Glomerular visceral epithelial cell (primary cell): Measurements from ENCODE around the gene STIMATE.
A peak's percentile ranks its signal among the peaks of the same experiment; 100 is the strongest.

Experiments
- DNase-seq: peaks from one replicate; pipeline ENCODE4 v3.0.0-alpha.2; 2016; ENCODE audit errors: extremely low spot score

Gene STIMATE

DNA sequence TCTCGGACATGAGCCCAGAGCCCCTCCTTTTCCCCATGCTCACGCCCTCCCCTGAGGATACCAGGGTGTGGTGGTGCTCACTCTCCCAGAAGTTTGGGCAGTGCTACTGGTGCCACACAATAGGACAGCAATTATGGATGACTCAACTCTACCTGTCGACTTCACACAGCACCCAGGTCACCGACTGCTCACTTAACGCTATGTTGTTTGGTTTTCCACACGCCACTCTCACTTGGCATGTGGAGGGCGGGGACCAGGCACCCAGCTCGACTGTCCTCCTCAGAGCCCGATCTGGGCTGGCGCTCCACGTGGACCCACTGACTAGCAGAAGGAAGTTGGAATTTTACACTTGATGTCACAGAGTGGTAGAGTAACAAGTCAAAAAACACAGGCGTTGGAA is 30.9 kb downstream of the STIMATE start:
- DNase-seq: no peak

GRCh38 chr3:52865994-52866393 is 31.4 kb downstream of the STIMATE start:
- no peak for DNase-seq

DNA sequence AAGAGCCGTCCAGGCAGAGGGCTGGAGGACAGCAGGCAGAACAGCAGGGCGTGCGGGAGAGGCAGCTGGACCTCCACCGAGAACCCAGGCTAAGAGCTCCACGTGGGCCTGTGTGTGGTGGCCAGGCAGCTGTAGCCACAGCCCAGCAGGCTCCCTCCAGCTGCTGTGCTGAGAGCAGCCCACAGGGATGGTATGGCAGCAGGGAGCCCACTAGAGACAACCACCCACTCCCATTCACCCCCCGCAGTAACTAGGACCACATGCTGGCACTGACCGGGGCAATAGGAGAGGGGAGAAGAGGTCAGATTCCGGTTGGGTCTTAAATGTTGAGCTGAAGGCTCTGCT is 37.0 kb downstream of the STIMATE start:
- no peak for DNase-seq

- no peak for DNase-seq
Observed at GRCh38 chr3:52859686-52860423, 37.5 kb downstream of the STIMATE start.

DNA sequence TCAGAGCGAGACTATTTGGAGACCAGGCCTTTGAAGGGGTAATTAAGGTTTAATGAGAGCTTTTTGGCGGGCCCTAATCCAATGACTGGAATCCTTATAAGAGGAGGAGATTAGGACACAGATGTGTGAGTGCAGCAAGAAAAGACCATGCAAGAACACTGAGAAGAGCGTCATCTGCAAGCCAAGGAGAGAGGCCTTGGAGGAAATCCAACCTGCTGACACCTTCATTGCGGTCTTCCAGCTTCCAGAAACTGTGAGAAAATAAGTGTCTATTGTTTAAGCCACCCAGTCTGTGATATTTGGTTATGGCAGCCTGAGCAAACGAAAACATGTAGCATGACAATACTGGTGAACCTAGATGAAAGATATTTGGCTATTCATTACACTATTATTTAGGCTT is 39.5 kb downstream of the STIMATE start:
- no peak for DNase-seq

- no peak for DNase-seq
Observed at GRCh38 chr3:52857133-52857532, 40.2 kb downstream of the STIMATE start.

DNA sequence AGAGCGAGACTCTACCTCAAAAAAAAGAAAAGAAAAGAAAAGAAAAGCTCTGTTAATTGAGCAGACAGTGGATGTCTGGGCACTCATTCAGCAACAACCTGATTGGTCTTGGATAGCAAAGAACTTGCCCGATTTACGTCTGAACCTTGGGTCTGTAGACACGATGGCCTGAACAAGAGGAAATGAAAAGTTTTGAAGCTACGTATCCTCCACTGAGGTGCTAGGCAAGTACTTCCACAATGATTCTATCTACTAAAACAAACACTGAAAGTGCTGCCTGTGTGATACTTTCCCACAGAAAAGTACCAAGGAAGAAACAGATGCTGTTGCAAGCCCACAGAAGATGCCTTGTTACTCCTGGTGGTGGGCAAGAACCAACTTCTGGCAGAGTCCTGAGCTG is 40.7 kb downstream of the STIMATE start:
- no peak for DNase-seq

DNA sequence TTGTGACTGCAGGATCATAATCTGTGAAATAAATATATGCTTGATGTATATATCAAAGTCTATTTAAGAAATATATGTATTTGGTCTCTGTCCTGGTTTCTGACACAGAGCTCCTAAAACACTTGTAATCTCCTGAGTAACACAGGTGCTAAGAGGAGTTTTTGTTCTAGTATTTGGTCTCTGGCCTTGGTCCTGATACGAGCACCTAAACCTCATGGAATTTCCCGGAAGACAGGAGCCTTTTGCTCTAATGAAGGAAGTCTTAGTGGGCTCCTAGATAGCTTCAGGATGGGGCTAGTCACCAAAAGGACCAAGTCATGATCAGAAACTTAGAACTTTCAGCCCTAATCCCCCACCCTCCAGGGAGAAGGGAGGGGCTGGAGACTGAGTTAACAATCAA is 43.3 kb downstream of the STIMATE start:
- no peak for DNase-seq

DNA sequence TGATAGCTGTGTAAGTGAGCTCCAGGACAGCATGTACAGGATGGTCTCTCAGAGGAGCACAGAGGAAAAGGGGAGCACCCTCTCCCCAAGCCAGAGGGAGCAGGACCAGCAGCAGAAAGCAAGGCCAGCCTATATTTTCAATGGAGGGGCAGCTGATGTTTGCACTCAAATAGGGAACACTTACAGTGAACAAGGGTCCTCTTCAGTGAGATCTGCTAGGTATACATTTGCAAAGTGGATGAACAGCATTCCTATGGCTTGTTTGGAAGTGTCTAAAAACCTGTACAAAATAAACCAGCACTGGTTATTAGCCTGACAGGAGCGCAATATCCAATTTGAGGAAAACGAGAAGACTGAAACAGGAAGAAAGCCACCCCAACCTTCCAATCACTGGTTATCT is 44.9 kb downstream of the STIMATE start:
- no peak for DNase-seq

DNA sequence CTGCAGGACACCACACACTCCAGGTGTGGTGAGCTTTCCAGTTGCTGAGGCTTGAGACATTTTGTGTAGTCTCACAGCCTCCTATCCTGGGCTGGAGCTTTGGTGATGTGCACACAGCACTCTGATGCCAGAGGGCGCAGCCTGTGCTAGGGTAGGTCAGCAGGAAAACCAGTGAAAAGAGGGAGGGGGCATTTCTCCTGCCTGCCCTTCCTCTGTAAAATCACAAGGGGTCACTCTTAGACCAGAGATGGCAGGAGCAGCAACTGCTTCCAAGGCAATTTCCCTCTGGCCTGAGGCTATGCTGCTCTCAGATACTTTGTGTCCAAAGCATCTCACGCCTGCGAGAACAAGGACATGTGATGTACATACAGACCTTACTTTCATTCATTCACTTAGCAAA is 46.0 kb downstream of the STIMATE start:
- DNase-seq: peak; percentile 48

- DNase-seq: no peak
Observed at GRCh38 chr3:52849656-52850055, 47.7 kb downstream of the STIMATE start.

GRCh38 chr3:52848617-52849016 is 48.7 kb downstream of the STIMATE start:
- DNase-seq: peak; percentile 40

DNA sequence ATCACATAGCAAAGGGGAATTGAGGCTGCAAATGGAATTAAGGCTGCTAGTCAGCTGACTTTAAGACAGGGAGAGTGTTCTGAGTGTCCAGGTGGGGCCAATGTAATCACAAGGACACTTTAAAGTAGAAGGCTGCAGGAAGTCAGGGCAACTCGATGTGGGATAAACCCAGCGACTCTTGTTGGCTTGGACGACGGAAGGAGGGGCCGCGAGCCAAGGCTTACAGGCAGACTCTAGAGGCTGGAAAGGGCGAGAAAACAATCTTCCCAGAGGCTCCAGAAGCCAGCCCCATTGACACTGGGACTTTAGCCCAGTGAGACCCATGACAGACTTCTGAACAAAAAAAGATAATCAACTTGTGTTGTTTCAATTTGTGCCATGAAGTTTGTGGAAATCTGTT is 49.6 kb downstream of the STIMATE start:
- DNase-seq: no peak

DNA sequence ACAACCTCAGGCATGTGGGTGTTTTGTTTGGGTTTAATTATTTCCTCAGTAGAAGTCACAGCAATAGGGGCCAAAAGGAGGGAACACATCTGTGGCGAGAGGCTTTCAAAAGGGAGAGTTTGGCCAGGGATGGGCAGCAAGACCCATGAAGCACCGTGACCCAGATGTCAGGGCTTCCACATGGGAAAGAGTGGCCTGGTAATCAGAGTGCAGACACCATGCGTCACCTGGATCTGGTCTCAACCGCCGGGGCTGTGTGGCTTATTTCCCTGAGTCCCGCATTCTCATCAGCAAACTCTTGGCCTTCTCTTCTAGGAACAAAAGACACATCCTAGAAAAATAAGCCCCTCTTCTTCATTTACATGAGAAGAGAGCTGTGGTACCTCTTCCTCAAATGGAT is 50.1 kb downstream of the STIMATE start:
- no peak for DNase-seq

GRCh38 chr3:52846432-52846965 is 50.8 kb downstream of the STIMATE start:
- no peak for DNase-seq

DNA sequence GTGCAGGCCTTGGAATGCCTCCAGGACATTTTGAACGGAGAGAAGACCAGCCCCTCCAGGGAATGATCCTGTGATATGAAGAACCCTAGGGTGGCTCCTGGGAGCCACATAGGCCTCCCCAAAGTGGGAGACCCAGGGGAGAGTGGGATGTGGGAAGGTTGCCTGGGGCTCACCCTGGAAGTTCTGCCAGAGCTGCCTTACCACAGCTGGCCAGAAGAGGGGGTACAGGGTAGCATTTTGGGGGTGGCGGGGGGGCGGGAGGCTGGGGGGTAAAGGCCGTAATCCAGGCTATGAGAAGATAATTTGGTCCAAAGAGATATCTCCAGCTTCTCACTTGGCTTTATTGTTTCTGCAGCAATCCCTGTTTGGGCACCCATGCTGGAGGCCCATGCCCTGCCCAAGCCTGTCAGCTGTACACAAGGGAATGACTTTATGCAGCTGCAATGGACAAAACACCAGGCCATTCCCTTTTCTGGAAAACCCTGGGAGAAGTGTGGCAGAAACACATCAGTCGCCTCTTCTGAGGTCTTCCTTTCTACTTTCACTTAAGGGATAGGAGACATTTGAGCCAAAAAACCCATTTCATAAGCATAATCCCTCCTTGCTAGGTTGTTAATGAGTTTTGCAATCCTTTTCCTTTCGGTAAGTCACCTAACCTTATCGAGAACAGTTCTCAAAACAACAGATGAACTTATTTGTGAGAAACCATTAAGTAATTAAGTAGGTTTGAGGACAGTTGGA is 51.5 kb downstream of the STIMATE start:
- DNase-seq: no peak

DNA sequence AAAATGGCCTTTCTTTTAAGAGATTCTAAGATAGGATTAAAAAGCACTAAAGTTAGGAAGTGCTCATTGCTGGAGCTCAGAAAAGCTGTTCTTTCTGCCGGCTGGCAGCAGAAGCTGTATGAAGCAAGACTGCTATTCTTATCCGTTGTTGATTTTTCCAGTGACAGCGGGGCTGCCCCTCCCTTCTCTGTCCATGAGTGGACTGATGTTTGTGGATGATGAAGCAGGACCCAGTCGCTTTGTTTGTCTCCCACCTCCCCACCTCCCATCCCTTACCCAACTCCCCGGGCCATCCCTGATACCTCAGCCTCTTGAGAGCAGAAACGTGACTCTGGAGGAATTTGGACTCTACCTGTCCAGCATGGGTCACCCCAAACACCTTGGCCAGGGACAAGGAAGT is 52.2 kb downstream of the STIMATE start:
- no peak for DNase-seq

DNA sequence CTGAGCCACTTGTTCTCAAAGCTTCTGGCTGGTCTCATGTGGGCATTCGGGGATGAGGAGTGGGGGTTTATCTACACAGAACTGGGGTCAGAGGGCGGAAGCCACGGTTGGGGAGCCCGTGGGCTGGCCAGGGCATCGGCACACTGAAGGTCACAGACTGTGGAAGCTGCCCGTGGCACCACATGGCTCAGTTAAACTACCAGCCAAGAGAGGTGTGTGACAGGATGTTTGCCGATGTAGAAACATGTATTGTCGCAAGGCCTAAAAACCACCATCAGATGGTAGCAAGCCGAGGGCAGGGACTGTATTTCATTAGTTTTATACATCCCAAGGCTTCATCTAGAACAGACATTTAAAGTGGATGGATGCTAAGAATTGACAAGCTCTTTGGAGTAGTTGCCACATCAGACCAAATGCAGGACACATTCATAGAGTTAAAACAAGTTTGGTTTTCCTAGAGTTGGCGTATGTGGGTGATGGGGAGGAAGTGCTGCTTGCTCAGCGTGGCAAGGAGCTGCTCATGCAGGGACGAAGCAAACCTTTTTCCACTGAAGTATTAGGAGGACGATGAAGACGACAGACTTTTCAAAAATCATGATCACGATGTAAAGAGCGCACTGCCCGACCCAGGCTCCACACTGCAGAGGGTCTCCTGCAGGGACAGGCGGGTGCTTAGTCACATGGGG is 52.9 kb downstream of the STIMATE start:
- no peak for DNase-seq

- no peak for DNase-seq
Observed at GRCh38 chr3:52843881-52844280, 53.5 kb downstream of the STIMATE start.

GRCh38 chr3:52843108-52843865 is 54.1 kb downstream of the STIMATE start:
- DNase-seq: no peak

DNA sequence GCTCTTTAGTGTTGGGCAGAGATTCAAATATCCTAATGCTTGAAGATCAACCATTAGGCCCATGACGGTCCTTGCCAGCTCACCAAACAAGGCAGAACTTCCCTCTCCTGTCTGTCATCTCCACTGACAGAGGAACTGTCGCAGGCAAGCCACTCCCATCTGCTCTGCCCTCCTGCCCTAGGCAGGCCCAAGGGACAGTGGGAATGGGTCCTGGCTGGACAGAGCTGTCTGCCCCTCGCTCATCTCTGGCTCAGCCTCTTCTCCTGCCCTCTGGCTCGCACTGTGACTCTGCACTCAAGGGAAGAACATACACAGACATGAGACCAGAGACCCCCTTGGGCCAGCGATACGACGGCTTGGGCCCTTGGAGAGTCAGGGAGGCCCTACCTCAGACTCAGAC is 54.9 kb downstream of the STIMATE start:
- DNase-seq: no peak

GRCh38 chr3:52841981-52842340 is 55.4 kb downstream of the STIMATE start:
- DNase-seq: no peak
